Stimulated activated CD4-positive, alpha-beta T cell treated with anti-CD3 and anti-CD28 coated beads, Interleukin-15, amount 100 ng/mL, for 24 hours (primary cell): ENCODE data around the gene NIF3L1.

Source experiments
- DNase-seq: peaks from one replicate; pipeline ENCODE4 v3.0.0-alpha.2; 2020

Gene NIF3L1

GRCh38 chr2:200888704-200889625 lies at the start of gene NIF3L1, which contains the start of gene PPIL3:
Gene NIF3L1 (plus strand): TSS chr2:200889371. CDS start chr2:200891944, 2,573 bp downstream.
Gene PPIL3 (minus strand): TSS chr2:200889077. CDS start chr2:200887615, 1,462 bp downstream.
- peak; percentile 98 for DNase-seq

DNA sequence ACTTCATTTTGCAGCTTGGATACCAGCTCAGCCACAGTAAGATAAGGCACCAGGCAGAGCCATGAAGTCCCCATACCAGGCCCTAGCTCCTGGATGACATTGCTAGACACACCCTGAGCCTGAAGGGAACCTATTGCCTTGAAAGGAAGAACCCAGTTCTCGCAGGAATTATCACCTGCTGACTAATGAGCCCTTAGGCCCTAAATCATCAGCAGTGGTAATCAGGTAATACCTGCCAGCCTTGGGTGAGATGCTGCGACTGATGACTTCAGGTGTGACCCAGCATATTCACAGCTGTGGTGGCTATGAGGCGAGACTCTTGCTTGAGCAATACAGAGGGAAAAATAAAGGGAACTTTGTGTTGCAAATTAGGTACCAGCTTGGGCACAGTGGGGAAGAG lies 49.7 kb upstream of the NIF3L1 start:
- DNase-seq = no peak

GRCh38 chr2:200843993-200844948 lies 44.9 kb upstream of the NIF3L1 start:
- DNase-seq = no peak

DNA sequence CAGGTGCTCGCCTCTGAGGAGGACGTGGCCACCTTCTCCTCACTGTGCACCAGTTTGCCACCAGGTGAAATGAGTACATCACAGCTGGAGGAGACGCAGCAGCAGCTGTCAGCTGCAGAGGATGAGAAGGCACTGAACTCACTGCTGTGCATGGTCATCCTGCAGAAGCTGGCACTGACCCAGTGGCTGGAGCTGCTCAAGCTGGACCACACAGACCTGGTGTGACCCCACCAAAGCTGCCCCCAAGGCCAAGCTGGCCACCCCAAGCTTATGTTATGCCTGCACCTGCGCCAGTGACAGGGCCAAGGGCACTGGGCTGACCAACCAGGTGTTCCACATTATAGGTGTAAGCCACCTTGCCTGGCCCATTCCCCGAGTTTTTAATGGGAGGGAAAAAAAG lies 44.0 kb upstream of the NIF3L1 start:
- DNase-seq = no peak

DNA sequence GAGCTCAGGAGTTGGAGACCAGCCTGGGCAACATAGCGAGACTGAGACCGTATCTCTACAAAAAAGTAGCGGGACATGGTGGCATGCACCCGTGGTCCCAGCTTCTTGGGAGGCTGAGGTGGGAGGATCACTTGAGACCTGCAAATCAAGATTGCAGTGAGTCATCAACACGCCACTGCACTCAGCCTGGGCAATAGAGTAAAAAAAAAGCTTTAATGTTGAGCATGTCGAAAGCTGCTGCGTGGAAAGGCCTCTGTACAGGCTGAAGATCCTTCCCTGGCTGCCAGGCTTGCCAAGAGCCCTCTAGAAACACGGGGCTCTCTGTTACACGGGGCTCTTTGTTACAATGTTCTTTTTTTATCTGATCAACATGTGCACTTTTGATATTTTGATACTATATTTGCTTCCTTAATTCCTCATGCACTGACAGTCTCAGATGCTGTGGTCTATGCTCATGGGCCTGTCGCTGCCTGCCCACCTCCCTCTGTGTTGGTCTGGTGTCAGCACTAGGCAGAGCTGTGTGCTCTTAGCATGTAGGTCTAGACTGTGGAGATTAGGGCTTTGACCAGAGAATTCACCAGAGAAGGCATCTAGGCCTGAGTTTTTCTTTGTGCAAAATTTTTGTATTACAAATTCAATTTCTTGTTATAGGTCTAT lies 43.4 kb upstream of the NIF3L1 start:
- no peak for DNase-seq

DNA sequence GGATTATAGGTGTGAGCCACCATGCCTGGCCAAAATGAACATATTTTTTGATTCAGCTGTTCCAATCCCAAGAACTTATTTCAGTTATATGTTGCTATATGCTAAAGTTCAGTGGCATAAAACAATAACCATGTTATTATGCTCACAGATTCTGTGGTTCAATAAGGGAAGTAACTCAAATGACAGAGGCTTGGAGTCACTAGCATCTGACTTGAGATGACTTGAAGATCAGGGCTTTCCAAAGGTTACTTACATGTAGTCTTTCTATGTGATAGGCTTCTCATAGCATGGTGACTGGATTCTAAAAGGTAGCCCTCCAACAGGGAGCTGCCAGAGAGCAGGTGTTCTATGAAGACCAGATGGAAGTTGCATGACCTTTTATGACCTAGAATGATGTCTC lies 41.9 kb upstream of the NIF3L1 start:
- no peak for DNase-seq

DNA sequence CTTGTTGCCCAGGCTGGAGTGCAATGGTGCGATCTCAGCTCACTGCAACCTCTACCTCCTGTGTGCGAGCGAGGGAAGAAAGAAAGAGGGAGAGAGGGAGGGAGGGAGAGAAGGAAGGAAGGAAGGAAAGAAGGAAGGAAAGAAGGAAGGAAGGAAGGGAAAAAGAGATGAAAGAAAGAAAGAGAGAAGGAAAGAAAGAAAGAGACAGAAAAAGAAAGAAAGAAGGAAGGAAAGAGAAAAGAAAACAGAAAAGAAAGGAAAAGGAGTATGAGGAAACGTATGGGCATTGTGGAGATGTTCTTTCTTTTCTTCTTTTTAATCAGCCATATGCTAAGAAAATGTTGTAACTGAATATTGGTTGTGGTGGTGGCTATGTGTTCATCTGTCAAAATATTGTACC lies 41.2 kb upstream of the NIF3L1 start:
- no peak for DNase-seq

DNA sequence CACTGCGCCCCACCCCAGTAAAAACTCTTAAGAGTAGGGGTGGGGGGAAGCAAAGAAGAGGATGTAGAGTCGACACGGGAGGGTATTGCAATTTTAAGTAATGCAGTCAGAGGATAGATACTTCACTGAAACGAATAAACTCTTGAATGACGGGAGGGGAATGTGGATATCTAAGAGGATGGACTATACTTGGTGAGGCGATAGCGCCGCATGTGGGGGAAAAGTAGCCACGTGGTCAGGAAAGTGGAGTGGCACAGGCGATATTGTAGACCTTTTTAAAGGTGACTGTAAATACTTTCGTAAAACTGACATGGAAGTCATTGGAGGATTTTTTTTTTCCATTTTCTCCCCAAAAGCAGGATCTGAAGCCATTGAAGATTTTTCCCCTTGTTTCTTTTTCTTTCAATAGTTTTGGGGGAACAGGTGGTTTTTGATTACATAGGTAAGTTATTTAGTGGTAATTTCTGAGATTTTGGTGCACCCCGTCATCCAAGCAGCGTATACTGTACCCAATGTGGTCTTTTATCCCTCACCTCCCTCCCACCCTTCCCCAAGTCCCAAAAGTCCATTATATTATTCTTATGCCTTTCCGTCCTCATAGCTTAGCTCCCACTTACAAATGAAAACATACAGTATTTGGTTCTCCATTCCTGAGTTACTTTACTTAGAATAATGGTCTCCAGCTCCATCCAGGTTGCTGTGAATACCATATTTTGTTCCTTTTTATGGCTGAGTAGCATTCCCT lies 38.5 kb upstream of the NIF3L1 start:
- DNase-seq = no peak

DNA sequence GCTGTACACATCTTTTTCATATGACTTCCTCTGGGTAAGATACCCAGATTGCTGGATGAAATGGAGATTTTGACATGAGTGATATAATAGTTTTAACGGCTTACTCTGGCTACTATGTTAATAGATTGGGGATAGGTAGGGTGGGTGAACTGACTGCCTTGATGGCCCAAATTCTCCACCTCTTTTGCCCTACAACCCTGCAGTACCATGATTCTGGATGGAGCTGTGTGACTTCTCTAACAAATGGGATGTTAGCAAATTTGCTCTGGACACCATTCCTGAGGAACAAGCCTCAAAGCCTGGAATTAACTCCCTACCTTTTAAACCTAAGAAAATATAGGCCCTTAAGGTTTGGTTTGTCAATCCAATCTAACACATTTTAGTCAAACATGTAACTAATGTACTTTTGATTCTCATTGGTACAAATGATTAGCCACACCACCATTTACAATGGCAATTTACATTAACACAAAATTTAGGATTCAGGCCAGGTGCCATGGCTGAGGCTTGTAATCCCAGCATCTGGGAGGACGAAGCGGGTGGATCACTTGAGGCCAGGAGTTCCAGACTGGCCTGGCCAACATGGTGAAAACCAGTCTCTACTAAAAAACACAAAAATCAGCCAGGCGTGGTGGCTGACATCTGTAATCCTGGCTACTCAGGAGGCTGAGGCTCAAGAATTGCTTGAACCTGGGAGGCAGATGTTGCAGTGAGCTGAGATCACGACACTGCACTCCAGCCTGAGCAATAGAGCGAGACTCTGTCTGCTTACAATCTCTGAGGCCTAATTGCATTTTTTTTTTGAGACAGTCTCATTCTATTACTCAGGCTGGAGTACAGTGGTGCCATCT lies 37.5 kb upstream of the NIF3L1 start:
- DNase-seq = no peak

DNA sequence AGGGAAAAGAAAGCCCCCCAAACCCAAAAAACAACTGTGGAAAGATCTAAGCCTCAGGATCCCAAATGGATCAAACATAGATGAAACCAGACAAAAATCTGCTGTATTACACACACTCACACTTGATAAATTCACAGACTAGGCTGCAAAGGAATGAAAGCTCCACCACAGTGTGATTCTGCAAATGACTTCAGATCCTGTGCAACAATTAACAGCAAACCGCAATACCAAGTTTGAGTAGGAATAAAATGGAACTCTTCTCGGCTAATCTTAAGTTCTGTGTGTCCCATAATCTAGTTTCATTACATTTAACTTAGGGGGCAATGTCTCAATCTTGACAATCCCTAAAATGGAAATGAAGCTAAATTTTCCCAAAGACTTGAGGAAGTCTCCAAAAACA lies 36.6 kb upstream of the NIF3L1 start:
- DNase-seq = no peak

GRCh38 chr2:200856806-200857205 lies 32.4 kb upstream of the NIF3L1 start:
- DNase-seq = no peak

DNA sequence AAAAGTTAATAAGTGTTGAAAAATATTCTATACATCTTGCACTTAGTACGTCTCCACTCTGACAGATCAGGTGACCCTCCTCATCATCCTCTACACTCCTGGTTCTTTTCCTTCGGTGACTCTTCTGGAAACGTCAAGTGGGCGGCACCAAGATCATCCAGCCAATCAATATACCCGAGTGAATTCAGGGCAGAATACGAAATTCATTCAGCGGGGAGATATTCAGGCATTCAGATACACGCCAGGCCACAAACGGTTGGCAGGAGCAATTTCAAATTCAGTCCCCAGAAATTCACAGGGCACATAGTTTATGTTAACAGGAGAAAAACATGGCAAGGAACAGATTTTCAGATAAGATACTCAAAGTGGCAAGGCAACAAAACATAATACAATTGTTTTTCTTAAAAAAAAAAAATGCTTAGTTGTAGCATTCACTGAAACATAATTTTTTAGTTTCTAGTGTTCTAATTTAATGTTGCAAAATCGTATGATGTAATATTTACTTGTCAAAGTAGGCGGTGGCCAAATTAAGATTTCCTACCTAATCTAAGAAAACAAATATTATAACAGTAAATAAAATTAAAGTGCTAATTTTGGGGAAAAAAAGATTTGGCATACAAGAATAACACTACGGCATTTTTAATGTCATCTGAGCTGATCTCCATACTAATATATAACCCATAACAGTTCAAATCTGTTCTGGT lies 28.9 kb upstream of the NIF3L1 start:
- DNase-seq = peak; percentile 52

DNA sequence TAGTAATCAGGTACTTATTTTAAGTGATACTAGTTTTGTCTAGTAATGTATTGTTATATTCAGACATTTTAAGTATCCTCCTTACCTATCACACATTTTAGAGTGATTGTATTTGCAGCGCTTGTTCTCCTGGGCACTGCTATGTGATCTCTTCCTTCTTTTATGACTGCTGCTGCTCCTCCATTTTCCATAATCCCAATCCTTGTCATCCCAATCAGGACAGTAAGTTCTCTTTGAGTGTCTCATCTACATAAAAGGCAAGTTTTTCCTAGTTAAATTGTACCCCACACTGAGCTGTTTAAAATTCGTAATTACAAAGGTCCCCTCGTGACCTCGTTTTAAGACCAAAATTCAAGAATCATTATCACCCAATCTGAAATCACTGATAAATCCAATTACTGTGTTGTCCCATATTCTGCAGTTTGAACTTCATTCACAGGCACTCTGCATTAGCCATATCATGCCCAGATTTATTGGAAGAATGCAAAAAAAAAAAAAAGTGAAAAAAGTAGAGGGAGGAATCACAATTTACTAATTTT lies 27.5 kb upstream of the NIF3L1 start:
- DNase-seq = no peak

GRCh38 chr2:200862532-200863000 lies 26.6 kb upstream of the NIF3L1 start:
- DNase-seq = peak; percentile 73

- peak; percentile 35 for DNase-seq
Measured at GRCh38 chr2:200863782-200864175, 25.4 kb upstream of the NIF3L1 start.

- DNase-seq = peak; percentile 99
Measured at GRCh38 chr2:200864176-200865034, 24.8 kb upstream of the NIF3L1 start, which contains the start of gene CLK1. Gene CLK1 (minus strand): TSS chr2:200864658. CDS start chr2:200861862, 2,796 bp downstream.

GRCh38 chr2:200869014-200869413 lies 20.2 kb upstream of the NIF3L1 start:
- DNase-seq = no peak

- DNase-seq = no peak
Measured at GRCh38 chr2:200871151-200871550, 18.0 kb upstream of the NIF3L1 start.

- DNase-seq = no peak
Measured at GRCh38 chr2:200873560-200873959, 15.6 kb upstream of the NIF3L1 start.
